K562 (cell line): ENCODE data around the gene NRTN. TPM values are rescaled to one million over a fixed set of nuclear protein-coding genes. Genes with fewer than 3 reads are reported as not detected.
A peak's percentile ranks its signal among the peaks of the same experiment; 100 is the strongest.

ENCODE experiments used
- ASH1L ChIP-seq: fragments of 450-650 bp; IDR thresholded peaks from 2 replicates; pipeline ENCODE4 v1.6.1; 2018; ENCODE audit warnings: borderline replicate concordance, mild to moderate bottlenecking, low read depth; ENCODE audit not compliant: partially characterized antibody
- CAMTA2 ChIP-seq: fragments of 250-450 bp; sonication (Bioruptor Pico); conservative IDR thresholded peaks from 2 replicates; pipeline ENCODE4 v1.5.1; 2022
- CBX1 ChIP-seq: sonication (generic); IDR thresholded peaks from 2 replicates; pipeline ENCODE4 v1.6.1; 2016; ENCODE audit warnings: antibody characterized with exemption, low read depth, mild to moderate bottlenecking
- EHMT2 ChIP-seq: fragments of 450-650 bp; IDR thresholded peaks from 2 replicates; pipeline ENCODE4 v1.6.1; 2018; ENCODE audit warnings: antibody characterized with exemption
- ETV5 ChIP-seq: sonication (generic); formaldehyde crosslinking; IDR thresholded peaks from 2 replicates; pipeline ENCODE4 v1.4.0; 2020; ENCODE audit warnings: low read depth, mild to moderate bottlenecking, missing genetic modification reagents
- FOXK1 ChIP-seq: sonication (generic); formaldehyde crosslinking; IDR thresholded peaks from 2 replicates; pipeline ENCODE4 v1.8.0; 2022; ENCODE audit warnings: missing genetic modification reagents, mild to moderate bottlenecking, borderline replicate concordance
- HNRNPLL ChIP-seq: fragments of 200-400 bp; formaldehyde crosslinking; IDR thresholded peaks from 2 replicates; pipeline ENCODE4 v1.6.1; 2017; ENCODE audit warnings: low read length, low read depth, mild to moderate bottlenecking; ENCODE audit not compliant: poor library complexity, severe bottlenecking
- JUND ChIP-seq, 2 experiments: IDR thresholded peaks; 2 replicates in 1 of 2; 3 replicates in 1 of 2; pipeline ENCODE4 v1.6.1; 2011; ENCODE audit warnings: borderline replicate concordance in 2 of 2, low read depth in 2 of 2, low read length in 2 of 2, improper control_type of control experiment in 1 of 2, missing biosample characterization in 1 of 2, missing genetic modification characterization in 1 of 2, missing genetic modification reagents in 1 of 2
- MTA2 ChIP-seq: fragments of 450-650 bp; IDR thresholded peaks from 2 replicates; pipeline ENCODE4 v1.6.1; 2016; ENCODE audit warnings: low read depth
- MYNN ChIP-seq, 2 experiments: sonication (generic); formaldehyde crosslinking in 1 of 2; IDR thresholded peaks; 2 replicates each; pipeline versions ENCODE4 v1.5.0 to v1.6.1; 2016 to 2020; ENCODE audit warnings: antibody characterized with exemption in 1 of 2, missing genetic modification reagents in 1 of 2
- NFIC ChIP-seq: fragments of 450-650 bp; IDR thresholded peaks from 2 replicates; pipeline ENCODE4 v1.6.1; 2017; ENCODE audit warnings: mild to moderate bottlenecking, inconsistent platforms
- NONO ChIP-seq, 2 experiments: fragments of 200-400 bp in 1 of 2; fragments of 450-650 bp in 1 of 2; formaldehyde crosslinking in 1 of 2; IDR thresholded peaks; 2 replicates each; pipeline ENCODE4 v1.6.1; 2017; ENCODE audit warnings: low read depth in 2 of 2, mild to moderate bottlenecking in 2 of 2, moderate library complexity in 2 of 2, low read length in 1 of 2
- NUFIP1 ChIP-seq: fragments of 450-650 bp; IDR thresholded peaks from 2 replicates; pipeline ENCODE4 v1.6.1; 2018; ENCODE audit not compliant: partially characterized antibody
- POLR2AphosphoS5 ChIP-seq: IDR thresholded peaks from 2 replicates; pipeline ENCODE4 v1.6.1; 2011; ENCODE audit warnings: mild to moderate bottlenecking, low read depth, low read length, moderate library complexity; ENCODE audit not compliant: control insufficient read depth, insufficient read depth
- PTBP1 ChIP-seq: fragments of 200-400 bp; formaldehyde crosslinking; IDR thresholded peaks from 2 replicates; pipeline ENCODE4 v1.6.1; 2017; ENCODE audit warnings: low read depth, low read length
- RBFOX2 ChIP-seq: fragments of 200-400 bp; formaldehyde crosslinking; IDR thresholded peaks from 2 replicates; pipeline ENCODE4 v1.6.1; 2017; ENCODE audit warnings: low read depth, mild to moderate bottlenecking, low read length, moderate library complexity
- RFX1 ChIP-seq: fragments of 450-650 bp; IDR thresholded peaks from 2 replicates; pipeline ENCODE4 v1.6.1; 2016; ENCODE audit warnings: mild to moderate bottlenecking, moderate library complexity
- VEZF1 ChIP-seq: fragments of 200-800 bp; sonication (Bioruptor generic); IDR thresholded peaks from 2 replicates; pipeline ENCODE4 v1.6.1; 2017; ENCODE audit warnings: missing genetic modification characterization, missing compliant biosample characterization
- YY1 ChIP-seq, 3 experiments: IDR thresholded peaks; 2 replicates each; pipeline ENCODE4 v1.6.1; 2011; ENCODE audit warnings: low read length in 2 of 3, mild to moderate bottlenecking in 2 of 3, moderate library complexity in 2 of 3, borderline replicate concordance in 1 of 3, control low read depth in 1 of 3, low read depth in 1 of 3; ENCODE audit not compliant: insufficient read depth in 3 of 3, insufficient replicate concordance in 2 of 3, control insufficient read depth in 1 of 3, insufficient read length in 1 of 3; ENCODE audit errors: extremely low read depth in 1 of 3
- ZBTB17 ChIP-seq: fragments of 450-650 bp; formaldehyde crosslinking; IDR thresholded peaks from 2 replicates; pipeline ENCODE4 v1.4.0; 2020; ENCODE audit warnings: mild to moderate bottlenecking
- ZKSCAN1 ChIP-seq: fragments of 150-350 bp; IDR thresholded peaks from 2 replicates; pipeline ENCODE4 v1.6.1; 2016; ENCODE audit warnings: low read depth, low read length
- ZKSCAN8 ChIP-seq: fragments of 200-800 bp; sonication (Bioruptor generic); IDR thresholded peaks from 2 replicates; pipeline ENCODE4 v1.6.1; 2016; ENCODE audit warnings: missing genetic modification characterization, missing compliant biosample characterization
- ZSCAN29 ChIP-seq: fragments of 450-650 bp; IDR thresholded peaks from 2 replicates; pipeline ENCODE4 v1.6.1; 2017
- polyA plus RNA-seq, 8 experiments: library from polyadenylated mRNA; depleted of rRNA in 4 of 8; stranded (reverse) in 5 of 8; unstranded in 3 of 8; fragments of >200 nt; fragmentation: Nextera tagmentation in 2 of 8; fragmentation: Illumina TruSeq in 1 of 8; extraction: Ambion mirVana in 2 of 8; extraction: Trizol in 1 of 8; gene quantifications; 2 replicates each; pipeline versions ENCODE4 v1.2.1 to v1.2.3, GENCODE V29; 2011 to 2014; ENCODE audit warnings: inconsistent platforms in 1 of 8, missing spikeins in 1 of 8
- total RNA-seq, 7 experiments: library from RNA; depleted of rRNA in 6 of 7; stranded (reverse); fragments of >200 nt in 6 of 7; fragmentation: Illumina TruSeq in 2 of 7; extraction: Trizol in 2 of 7; gene quantifications; 2 replicates each; pipeline versions ENCODE4 v1.2.1 to v1.2.3, GENCODE V29; 2011 to 2021; ENCODE audit warnings: low replicate concordance in 1 of 7
- TF ChIP-seq, protein P1 (sequence below): IDR thresholded peaks from 3 replicates; pipeline ENCODE4 v1.6.1; 2011; ENCODE audit warnings: borderline replicate concordance, mild to moderate bottlenecking; ENCODE audit not compliant: insufficient read length, insufficient read depth

The NRTN gene
- total and polyA plus RNA-seq, 9 of the 15 experiments (the other 6 are each of a cell fraction or from before 2014, with no cell fraction given) = 0.62 to 8.1 (median 1.6) TPM; not detected in 2

- TF ChIP-seq ZKSCAN8 (CRISPR knock-in tag) = no peak
- TF ChIP-seq ASH1L = no peak
- peak; percentile 79 for TF ChIP-seq HNRNPLL
- TF ChIP-seq MTA2 = no peak
- TF ChIP-seq EHMT2 = no peak
- TF ChIP-seq NUFIP1 = no peak
- peak; percentile 38; the same call in 1 of the 2 replicates for TF ChIP-seq JUND (IDR thresholded peaks at IDR 0.05; ENCODE audit: borderline replicate concordance, low read depth, low read length)
- no peak for TF ChIP-seq JUND (tag; IDR thresholded peaks at IDR 0.05; ENCODE audit: borderline replicate concordance, low read depth, low read length)
- no peak for TF ChIP-seq ZSCAN29
- TF ChIP-seq NFIC = peak; percentile 75
- TF ChIP-seq ZKSCAN1 = no peak; the same call in 1 of the 2 replicates
- TF ChIP-seq, protein P1, sequence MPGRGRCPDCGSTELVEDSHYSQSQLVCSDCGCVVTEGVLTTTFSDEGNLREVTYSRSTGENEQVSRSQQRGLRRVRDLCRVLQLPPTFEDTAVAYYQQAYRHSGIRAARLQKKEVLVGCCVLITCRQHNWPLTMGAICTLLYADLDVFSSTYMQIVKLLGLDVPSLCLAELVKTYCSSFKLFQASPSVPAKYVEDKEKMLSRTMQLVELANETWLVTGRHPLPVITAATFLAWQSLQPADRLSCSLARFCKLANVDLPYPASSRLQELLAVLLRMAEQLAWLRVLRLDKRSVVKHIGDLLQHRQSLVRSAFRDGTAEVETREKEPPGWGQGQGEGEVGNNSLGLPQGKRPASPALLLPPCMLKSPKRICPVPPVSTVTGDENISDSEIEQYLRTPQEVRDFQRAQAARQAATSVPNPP = no peak
- TF ChIP-seq NONO (IDR thresholded peaks at IDR 0.05; ENCODE audit: low read depth in 2 of 2, low read length in 1 of 2) = peak in 1 of 2 experiments; percentile 71; a peak in 1 of 4 replicates
- TF ChIP-seq CBX1 = no peak
- TF ChIP-seq MYNN (IDR thresholded peaks at IDR 0.05) = no peak
- TF ChIP-seq MYNN (CRISPR knock-in tag; IDR thresholded peaks at IDR 0.05) = no peak
- TF ChIP-seq RBFOX2 = peak; percentile 69
- TF ChIP-seq ETV5 (CRISPR knock-in tag) = peak; percentile 66; the same call in 1 of the 2 replicates
- no peak for TF ChIP-seq ZBTB17 (CRISPR knock-in tag)
- TF ChIP-seq YY1 (IDR thresholded peaks at IDR 0.05; ENCODE audit: borderline replicate concordance in 1 of 3, control insufficient read depth in 1 of 3, extremely low read depth in 1 of 3, insufficient read depth in 3 of 3, insufficient read length in 1 of 3, insufficient replicate concordance in 2 of 3, low read depth in 1 of 3, low read length in 2 of 3) = peak in 2 of 3 experiments; percentile 67 to 73
- no peak for TF ChIP-seq RFX1
- TF ChIP-seq CAMTA2 (CRISPR knock-in tag) = no peak
- TF ChIP-seq FOXK1 (CRISPR knock-in tag) = peak; percentile 95; the same call in 1 of the 2 replicates
- TF ChIP-seq POLR2AphosphoS5 = 0 out of 2 replicates have a peak, but pooled peaks have one; percentile 20
- TF ChIP-seq VEZF1 (CRISPR knock-in tag) = peak; percentile 83
- TF ChIP-seq PTBP1 = no peak
Observed at GRCh38 chr19:5803752-5804515, 933 bp upstream of the NRTN start (continued).
